GM13977 (cell line): Measurements from ENCODE around the gene CDKL4.

ENCODE experiments used
- DNase-seq: peaks from one replicate; pipeline ENCODE4 v3.0.0; 2012; ENCODE audit warnings: low spot score
- in situ Hi-C: fragments of 300-500 bp; cut with MboI; formaldehyde crosslinking; loops from one replicate; pipeline ENCODE4 v1.12.0; 2022; ENCODE audit warnings: low sequenced_read_pairs, low pct_unique_long_range_greater_than_20kb, mixed read lengths, inconsistent platforms; ENCODE audit not compliant: unreplicated experiment
- TF ChIP-seq, protein P1 (sequence below): IDR thresholded peaks from 2 replicates; pipeline ENCODE4 v1.5.1; 2012; ENCODE audit warnings: mild to moderate bottlenecking, control low read depth; ENCODE audit not compliant: insufficient read depth; ENCODE audit errors: extremely low read depth, missing control alignments

Gene CDKL4

DNA sequence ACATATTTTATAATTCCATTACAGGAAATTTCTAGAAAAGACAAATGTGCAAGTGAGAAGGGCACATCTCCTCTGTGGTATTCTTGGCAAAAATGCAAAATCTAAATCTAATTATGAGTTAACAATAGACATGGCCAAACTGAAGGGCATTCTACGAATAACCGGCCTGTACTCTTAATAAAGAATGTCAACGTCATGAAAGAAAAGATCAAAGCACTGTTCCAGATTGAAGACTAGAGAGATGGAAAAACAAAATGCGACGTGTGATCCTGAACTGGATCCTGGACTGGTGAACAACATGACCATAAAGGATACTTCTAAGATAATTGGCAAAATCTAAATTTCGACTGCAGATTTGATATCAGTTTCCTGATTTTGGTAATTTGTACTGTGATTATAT lies 3.0 kb downstream of the CDKL4 start:
- in situ Hi-C loops: loop anchor here (25.0 kb wide), 1 partner anchor 497 kb away; no protein-coding TSS in a partner anchor
- DNase-seq: no peak

DNA sequence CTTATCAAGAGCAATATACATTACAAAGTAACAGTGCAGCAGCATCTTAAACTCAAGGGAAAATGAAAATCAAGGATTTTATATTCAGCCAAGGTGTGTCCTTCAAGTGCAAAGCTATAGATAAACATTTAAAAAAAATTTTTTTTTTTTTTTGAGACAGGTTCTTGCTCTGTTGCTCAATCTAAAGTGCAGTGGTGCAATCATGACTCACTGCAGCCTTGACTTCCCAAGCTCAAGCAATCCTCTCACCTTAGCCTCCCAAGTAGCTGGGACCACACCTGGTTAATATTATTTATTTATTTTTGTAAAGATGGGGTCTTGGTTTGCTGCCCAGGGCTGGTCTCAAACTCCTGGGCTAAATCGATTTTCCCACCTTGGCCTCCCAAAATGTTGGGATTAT lies 9.0 kb downstream of the CDKL4 start:
- in situ Hi-C loops: loop anchor here (25.0 kb wide), 1 partner anchor 503 kb away; no protein-coding TSS in a partner anchor
- no peak for DNase-seq
- TF ChIP-seq, protein P1, sequence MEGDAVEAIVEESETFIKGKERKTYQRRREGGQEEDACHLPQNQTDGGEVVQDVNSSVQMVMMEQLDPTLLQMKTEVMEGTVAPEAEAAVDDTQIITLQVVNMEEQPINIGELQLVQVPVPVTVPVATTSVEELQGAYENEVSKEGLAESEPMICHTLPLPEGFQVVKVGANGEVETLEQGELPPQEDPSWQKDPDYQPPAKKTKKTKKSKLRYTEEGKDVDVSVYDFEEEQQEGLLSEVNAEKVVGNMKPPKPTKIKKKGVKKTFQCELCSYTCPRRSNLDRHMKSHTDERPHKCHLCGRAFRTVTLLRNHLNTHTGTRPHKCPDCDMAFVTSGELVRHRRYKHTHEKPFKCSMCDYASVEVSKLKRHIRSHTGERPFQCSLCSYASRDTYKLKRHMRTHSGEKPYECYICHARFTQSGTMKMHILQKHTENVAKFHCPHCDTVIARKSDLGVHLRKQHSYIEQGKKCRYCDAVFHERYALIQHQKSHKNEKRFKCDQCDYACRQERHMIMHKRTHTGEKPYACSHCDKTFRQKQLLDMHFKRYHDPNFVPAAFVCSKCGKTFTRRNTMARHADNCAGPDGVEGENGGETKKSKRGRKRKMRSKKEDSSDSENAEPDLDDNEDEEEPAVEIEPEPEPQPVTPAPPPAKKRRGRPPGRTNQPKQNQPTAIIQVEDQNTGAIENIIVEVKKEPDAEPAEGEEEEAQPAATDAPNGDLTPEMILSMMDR: no peak

More for the DNA sequence above, 3.0 kb downstream of the CDKL4 start:
- TF ChIP-seq, protein P1: no peak

DNA sequence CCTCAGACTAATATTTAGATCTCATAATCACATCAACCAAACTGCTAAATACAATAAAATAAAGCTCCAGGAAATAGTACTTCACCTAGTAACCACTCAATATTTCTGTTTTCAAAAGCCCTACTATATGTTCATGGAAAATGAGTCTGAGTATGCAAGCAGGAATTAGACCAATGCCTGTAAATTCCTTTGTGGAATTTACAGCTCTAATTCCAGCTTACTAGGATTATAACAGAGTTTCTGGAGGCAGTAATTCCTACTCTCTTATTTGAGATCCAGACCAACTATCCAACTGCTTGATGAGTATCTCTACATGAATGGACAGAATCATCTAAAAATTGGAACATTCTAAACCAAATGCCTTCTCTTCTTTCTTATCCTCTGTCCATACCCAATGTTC lies 11.6 kb downstream of the CDKL4 start:
- DNase-seq: no peak
- in situ Hi-C loops: loop anchor here (25.0 kb wide), 1 partner anchor 505 kb away; no protein-coding TSS in a partner anchor
- TF ChIP-seq, protein P1: no peak

DNA sequence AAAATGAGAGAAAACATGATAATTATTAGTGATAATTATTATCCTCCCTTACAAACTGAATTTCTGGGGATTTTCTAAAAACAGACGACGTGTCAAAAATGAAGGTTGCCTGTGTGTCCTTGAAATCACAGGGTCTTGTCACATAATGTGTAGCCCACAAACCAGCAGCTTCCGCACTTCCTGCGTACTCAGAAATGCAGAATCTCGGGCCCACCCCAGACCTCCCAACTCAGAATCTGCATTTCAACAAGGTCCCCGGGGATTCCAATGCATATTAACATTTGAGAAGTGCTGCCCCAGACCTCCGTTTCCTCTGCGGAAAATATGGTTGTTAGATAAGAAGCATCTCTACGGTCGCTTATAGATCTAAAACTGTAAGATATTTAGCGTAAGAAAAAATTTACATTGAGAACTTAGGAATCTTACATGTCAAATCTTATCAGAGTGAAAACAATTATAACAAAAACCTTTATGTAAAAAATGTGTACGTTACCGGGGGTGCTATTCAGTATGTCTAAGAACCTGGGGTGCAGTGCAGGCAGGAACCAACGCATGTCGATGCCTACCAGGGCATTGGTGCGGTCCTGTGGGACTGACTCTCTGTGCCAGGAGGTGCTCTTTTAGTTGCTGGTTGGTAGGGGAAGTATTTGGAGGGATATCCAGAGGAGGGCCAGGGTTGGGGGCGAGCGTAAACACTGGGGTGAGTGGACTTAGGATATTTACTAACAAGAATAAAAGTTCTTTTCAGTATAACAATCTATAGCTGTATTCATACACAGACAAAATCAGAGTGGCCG lies 15.2 kb downstream of the CDKL4 start:
- in situ Hi-C loops: loop anchor here (10.0 to 25.0 kb wide), 3 partner anchors 164 to 509 kb away; no protein-coding TSS in a partner anchor
- no peak for DNase-seq
- TF ChIP-seq, protein P1: no peak

DNA sequence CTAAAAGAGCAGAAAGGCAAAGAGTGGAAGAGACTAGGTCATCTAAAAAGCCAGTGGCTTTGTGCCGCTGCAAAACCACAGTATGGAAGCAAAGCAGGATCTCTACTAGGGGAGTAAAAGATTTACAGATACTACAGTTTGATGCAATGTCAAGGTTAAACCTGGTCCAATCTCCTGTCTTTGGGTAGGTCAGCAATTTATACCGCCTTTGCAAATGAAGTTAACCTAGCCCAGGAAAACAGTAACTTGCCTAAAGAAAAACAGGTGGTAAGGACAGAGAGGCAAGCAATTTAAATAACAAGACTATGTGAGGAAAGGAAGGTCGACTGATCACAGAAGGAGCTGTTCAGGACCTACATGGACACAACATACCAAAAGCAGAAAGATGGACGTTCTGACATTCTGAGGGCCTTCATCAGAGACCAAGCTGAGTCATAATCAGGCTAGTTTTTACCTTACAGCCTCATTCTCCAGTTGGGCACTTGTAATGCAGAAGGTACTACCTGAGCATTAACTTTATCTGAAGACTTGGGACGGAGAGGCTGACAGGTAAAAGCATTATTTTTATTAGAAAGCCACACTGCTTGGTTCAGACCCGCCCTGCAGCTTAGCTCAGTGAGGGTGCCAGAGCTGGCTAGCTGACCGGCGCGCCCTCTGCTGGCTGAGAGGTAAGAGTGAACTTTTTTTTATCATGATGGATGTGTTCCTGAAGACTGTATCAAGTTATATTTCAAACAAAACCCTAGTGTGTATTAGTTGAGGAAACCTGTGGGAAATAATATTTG lies 15.9 kb downstream of the CDKL4 start:
- TF ChIP-seq, protein P1: peak; percentile 82
- in situ Hi-C loops: loop anchor here (10.0 to 25.0 kb wide), 3 partner anchors 163 to 509 kb away; no protein-coding TSS in a partner anchor
- DNase-seq: peak; percentile 72

DNA sequence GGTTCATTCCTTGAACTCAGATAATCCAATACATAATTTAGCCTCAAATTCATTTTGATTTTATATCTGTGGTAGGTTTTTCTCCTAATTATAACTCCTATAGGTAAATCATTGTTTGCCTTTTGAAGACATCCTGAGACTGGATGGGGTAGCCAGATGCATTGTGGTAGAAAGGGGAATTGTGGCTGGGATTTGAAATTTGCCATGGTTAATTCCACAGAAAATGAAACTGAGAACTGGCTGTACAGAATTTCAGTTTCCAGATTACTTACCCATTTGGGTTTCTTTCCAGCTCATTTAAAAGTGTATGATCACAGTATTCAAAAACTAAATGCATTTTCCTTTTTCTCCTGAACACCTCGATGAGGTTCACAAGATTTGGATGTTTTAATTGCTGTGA lies 18.2 kb downstream of the CDKL4 start:
- in situ Hi-C loops: loop anchor here (10.0 to 25.0 kb wide), 3 partner anchors 161 to 512 kb away; no protein-coding TSS in a partner anchor
- TF ChIP-seq, protein P1: no peak
- no peak for DNase-seq
